K562 (cell line): ENCODE measurements around the gene COMMD10. TPM values are rescaled to one million over a fixed set of nuclear protein-coding genes. Genes with fewer than 3 reads are reported as not detected.

Experiments
- CREBBP ChIP-seq: IDR thresholded peaks from one replicate; pipeline ENCODE4 v1.6.1; 2012; ENCODE audit warnings: low read depth, mild to moderate bottlenecking, control low read depth, inconsistent platforms, low read length
- ERF ChIP-seq: fragments of 450-650 bp; formaldehyde crosslinking; IDR thresholded peaks from 2 replicates; pipeline ENCODE4 v1.4.0; 2020; ENCODE audit warnings: mild to moderate bottlenecking, mixed read lengths
- JUNB ChIP-seq: fragments of 450-650 bp; formaldehyde crosslinking; conservative IDR thresholded peaks from 2 replicates; pipeline ENCODE4 v1.4.0; 2020; ENCODE audit warnings: mild to moderate bottlenecking
- ZC3H4 ChIP-seq: sonication (generic); formaldehyde crosslinking; IDR thresholded peaks from 2 replicates; pipeline ENCODE4 v1.9.0; 2021; ENCODE audit warnings: missing genetic modification reagents, borderline replicate concordance
- ZNF584 ChIP-seq: fragments of 200-800 bp; sonication (Bioruptor generic); IDR thresholded peaks from 2 replicates; pipeline ENCODE4 v1.6.1; 2016; ENCODE audit warnings: low read depth, mild to moderate bottlenecking, missing genetic modification characterization, missing compliant biosample characterization
- polyA plus RNA-seq, 8 experiments: library from polyadenylated mRNA; depleted of rRNA in 4 of 8; stranded (reverse) in 5 of 8; unstranded in 3 of 8; fragments of >200 nt; fragmentation: Nextera tagmentation in 2 of 8; fragmentation: Illumina TruSeq in 1 of 8; extraction: Ambion mirVana in 2 of 8; extraction: Trizol in 1 of 8; gene quantifications; 2 replicates each; pipeline versions ENCODE4 v1.2.1 to v1.2.3, GENCODE V29; 2011 to 2014; ENCODE audit warnings: inconsistent platforms in 1 of 8, missing spikeins in 1 of 8
- total RNA-seq, 7 experiments: library from RNA; depleted of rRNA in 6 of 7; stranded (reverse); fragments of >200 nt in 6 of 7; fragmentation: Illumina TruSeq in 2 of 7; extraction: Trizol in 2 of 7; gene quantifications; 2 replicates each; pipeline versions ENCODE4 v1.2.1 to v1.2.3, GENCODE V29; 2011 to 2021; ENCODE audit warnings: low replicate concordance in 1 of 7
- TF ChIP-seq, protein P1 (sequence below): fragments of 200-400 bp; formaldehyde crosslinking; IDR thresholded peaks from 2 replicates; pipeline ENCODE4 v1.6.1; 2017; ENCODE audit warnings: mild to moderate bottlenecking, low read depth, low read length, moderate library complexity
- TF ChIP-seq, protein P2 (sequence below): sonication (generic); formaldehyde crosslinking; IDR thresholded peaks from 2 replicates; pipeline ENCODE4 v1.8.0; 2022; ENCODE audit warnings: mild to moderate bottlenecking, missing genetic modification reagents
- TF ChIP-seq, protein P3 (sequence below), 3 experiments: IDR thresholded peaks in 2 of 3; conservative IDR thresholded peaks in 1 of 3; 2 replicates each; pipeline ENCODE4 v1.5.1; 2011 to 2012; ENCODE audit warnings: low read length in 3 of 3, mild to moderate bottlenecking in 3 of 3, control low read depth in 2 of 3, improper control_type of control experiment in 1 of 3, inconsistent platforms in 1 of 3, low read depth in 1 of 3, mixed read lengths in 1 of 3, moderate library complexity in 1 of 3; ENCODE audit not compliant: insufficient read depth in 2 of 3
- TF ChIP-seq, protein P4 (sequence below), 2 experiments: fragments of 450-650 bp; IDR thresholded peaks; 2 replicates each; pipeline ENCODE4 v1.6.1; 2018; ENCODE audit warnings: mild to moderate bottlenecking in 2 of 2, low read depth in 1 of 2; ENCODE audit not compliant: partially characterized antibody in 2 of 2

Gene COMMD10
- total and polyA plus RNA-seq, 9 of the 15 experiments (the other 6 are each of a cell fraction or from before 2014, with no cell fraction given): 17.9 to 101 (median 28.0) TPM

DNA sequence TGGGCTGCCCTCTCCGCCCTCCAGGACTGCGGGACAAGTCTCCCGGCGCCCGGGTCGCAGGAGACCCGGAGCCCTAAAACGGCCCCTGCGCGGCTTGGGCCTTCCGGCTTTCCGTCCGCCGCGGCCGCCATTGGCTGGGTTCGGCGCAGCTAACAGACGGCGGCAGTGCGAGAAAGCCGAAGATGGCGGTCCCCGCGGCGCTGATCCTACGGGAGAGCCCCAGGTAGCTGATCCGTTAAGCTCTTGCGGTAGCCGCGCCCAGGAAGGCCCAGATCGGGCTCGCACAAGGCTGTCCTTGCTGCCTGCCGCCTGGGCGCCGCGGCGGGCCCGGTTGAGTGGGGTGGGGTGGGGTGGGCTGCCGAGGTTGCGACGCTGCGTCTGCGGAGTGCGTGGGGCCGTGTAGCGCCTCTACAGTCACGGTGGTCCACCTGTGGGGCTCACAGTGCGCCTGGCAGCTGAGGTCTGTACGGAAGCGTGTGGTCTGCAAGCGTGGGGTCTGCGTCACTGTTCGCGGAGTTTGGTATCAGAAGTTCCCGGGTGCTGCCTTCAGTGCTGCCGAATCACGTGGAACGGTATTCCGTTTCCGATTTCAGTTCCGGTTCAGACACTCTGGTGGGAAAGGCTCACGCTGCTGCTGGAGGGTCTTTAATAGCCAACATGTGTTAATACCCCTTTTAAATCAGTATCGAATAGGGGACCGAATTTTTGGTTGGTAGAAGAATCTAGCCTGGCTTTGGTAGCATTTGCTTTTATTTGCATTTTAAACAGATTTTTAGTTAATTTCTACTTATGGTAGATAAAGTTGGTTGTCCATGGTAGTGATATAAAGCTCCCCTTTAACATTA is at the start of gene COMMD10 (continued):
- TF ChIP-seq ZC3H4 (no peak), ZNF584 (no peak), ERF (CRISPR knock-in tag) (no peak), JUNB (CRISPR knock-in tag) (no peak), CREBBP (no peak)
- TF ChIP-seq, protein P1, sequence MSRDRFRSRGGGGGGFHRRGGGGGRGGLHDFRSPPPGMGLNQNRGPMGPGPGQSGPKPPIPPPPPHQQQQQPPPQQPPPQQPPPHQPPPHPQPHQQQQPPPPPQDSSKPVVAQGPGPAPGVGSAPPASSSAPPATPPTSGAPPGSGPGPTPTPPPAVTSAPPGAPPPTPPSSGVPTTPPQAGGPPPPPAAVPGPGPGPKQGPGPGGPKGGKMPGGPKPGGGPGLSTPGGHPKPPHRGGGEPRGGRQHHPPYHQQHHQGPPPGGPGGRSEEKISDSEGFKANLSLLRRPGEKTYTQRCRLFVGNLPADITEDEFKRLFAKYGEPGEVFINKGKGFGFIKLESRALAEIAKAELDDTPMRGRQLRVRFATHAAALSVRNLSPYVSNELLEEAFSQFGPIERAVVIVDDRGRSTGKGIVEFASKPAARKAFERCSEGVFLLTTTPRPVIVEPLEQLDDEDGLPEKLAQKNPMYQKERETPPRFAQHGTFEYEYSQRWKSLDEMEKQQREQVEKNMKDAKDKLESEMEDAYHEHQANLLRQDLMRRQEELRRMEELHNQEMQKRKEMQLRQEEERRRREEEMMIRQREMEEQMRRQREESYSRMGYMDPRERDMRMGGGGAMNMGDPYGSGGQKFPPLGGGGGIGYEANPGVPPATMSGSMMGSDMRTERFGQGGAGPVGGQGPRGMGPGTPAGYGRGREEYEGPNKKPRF: no peak
- TF ChIP-seq, protein P2, sequence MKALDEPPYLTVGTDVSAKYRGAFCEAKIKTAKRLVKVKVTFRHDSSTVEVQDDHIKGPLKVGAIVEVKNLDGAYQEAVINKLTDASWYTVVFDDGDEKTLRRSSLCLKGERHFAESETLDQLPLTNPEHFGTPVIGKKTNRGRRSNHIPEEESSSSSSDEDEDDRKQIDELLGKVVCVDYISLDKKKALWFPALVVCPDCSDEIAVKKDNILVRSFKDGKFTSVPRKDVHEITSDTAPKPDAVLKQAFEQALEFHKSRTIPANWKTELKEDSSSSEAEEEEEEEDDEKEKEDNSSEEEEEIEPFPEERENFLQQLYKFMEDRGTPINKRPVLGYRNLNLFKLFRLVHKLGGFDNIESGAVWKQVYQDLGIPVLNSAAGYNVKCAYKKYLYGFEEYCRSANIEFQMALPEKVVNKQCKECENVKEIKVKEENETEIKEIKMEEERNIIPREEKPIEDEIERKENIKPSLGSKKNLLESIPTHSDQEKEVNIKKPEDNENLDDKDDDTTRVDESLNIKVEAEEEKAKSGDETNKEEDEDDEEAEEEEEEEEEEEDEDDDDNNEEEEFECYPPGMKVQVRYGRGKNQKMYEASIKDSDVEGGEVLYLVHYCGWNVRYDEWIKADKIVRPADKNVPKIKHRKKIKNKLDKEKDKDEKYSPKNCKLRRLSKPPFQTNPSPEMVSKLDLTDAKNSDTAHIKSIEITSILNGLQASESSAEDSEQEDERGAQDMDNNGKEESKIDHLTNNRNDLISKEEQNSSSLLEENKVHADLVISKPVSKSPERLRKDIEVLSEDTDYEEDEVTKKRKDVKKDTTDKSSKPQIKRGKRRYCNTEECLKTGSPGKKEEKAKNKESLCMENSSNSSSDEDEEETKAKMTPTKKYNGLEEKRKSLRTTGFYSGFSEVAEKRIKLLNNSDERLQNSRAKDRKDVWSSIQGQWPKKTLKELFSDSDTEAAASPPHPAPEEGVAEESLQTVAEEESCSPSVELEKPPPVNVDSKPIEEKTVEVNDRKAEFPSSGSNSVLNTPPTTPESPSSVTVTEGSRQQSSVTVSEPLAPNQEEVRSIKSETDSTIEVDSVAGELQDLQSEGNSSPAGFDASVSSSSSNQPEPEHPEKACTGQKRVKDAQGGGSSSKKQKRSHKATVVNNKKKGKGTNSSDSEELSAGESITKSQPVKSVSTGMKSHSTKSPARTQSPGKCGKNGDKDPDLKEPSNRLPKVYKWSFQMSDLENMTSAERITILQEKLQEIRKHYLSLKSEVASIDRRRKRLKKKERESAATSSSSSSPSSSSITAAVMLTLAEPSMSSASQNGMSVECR (CRISPR knock-in tag): peak; percentile 81; the same call in 1 of the 2 replicates
- TF ChIP-seq, protein P3, sequence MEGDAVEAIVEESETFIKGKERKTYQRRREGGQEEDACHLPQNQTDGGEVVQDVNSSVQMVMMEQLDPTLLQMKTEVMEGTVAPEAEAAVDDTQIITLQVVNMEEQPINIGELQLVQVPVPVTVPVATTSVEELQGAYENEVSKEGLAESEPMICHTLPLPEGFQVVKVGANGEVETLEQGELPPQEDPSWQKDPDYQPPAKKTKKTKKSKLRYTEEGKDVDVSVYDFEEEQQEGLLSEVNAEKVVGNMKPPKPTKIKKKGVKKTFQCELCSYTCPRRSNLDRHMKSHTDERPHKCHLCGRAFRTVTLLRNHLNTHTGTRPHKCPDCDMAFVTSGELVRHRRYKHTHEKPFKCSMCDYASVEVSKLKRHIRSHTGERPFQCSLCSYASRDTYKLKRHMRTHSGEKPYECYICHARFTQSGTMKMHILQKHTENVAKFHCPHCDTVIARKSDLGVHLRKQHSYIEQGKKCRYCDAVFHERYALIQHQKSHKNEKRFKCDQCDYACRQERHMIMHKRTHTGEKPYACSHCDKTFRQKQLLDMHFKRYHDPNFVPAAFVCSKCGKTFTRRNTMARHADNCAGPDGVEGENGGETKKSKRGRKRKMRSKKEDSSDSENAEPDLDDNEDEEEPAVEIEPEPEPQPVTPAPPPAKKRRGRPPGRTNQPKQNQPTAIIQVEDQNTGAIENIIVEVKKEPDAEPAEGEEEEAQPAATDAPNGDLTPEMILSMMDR (IDR thresholded peaks at IDR 0.05 in 2 of 3, conservative IDR thresholded peaks at IDR 0.05 in 1 of 3; ENCODE audit: insufficient read depth in 2 of 3, low read depth in 1 of 3, low read length in 3 of 3): no peak
- TF ChIP-seq, protein P4, sequence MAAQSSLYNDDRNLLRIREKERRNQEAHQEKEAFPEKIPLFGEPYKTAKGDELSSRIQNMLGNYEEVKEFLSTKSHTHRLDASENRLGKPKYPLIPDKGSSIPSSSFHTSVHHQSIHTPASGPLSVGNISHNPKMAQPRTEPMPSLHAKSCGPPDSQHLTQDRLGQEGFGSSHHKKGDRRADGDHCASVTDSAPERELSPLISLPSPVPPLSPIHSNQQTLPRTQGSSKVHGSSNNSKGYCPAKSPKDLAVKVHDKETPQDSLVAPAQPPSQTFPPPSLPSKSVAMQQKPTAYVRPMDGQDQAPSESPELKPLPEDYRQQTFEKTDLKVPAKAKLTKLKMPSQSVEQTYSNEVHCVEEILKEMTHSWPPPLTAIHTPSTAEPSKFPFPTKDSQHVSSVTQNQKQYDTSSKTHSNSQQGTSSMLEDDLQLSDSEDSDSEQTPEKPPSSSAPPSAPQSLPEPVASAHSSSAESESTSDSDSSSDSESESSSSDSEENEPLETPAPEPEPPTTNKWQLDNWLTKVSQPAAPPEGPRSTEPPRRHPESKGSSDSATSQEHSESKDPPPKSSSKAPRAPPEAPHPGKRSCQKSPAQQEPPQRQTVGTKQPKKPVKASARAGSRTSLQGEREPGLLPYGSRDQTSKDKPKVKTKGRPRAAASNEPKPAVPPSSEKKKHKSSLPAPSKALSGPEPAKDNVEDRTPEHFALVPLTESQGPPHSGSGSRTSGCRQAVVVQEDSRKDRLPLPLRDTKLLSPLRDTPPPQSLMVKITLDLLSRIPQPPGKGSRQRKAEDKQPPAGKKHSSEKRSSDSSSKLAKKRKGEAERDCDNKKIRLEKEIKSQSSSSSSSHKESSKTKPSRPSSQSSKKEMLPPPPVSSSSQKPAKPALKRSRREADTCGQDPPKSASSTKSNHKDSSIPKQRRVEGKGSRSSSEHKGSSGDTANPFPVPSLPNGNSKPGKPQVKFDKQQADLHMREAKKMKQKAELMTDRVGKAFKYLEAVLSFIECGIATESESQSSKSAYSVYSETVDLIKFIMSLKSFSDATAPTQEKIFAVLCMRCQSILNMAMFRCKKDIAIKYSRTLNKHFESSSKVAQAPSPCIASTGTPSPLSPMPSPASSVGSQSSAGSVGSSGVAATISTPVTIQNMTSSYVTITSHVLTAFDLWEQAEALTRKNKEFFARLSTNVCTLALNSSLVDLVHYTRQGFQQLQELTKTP (IDR thresholded peaks at IDR 0.05; ENCODE audit: low read depth in 1 of 2, partially characterized antibody in 2 of 2): peak in 1 of 2 experiments; percentile 22
